PC-9 (cell line): ENCODE data around the gene UCP1.

Source experiments
- EZH2 ChIP-seq: fragments of 200-600 bp; sonication (generic); IDR thresholded peaks from 2 replicates; pipeline ENCODE4 v1.8.0; 2017; ENCODE audit warnings: antibody characterized with exemption, low read depth
- TF ChIP-seq, protein P1 (sequence below): fragments of 200-600 bp; sonication (generic); conservative IDR thresholded peaks from 2 replicates; pipeline ENCODE4 v1.6.1; 2017; ENCODE audit warnings: mixed run types, antibody characterized with exemption, mild to moderate bottlenecking, moderate library complexity

DNA sequence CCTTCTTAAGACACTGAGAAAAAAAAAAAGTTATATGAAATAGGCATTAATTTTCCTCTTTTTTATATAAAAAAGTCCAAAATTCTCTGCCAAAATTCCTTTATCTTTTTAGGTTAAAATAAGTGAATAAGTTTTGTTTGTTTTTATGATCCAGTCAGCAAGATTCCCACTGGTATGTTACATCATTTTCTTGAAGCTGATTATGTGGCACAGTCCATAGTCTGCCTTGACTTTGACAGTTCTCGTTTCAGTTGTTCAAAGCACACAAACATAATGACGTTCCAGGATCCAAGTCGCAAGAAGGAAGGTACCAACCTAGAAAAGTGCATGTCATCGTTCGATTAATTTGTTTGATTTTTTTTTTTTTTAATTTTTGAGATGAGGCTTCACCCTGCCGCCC lies 9.1 kb downstream of the UCP1 start:
- TF ChIP-seq EZH2, result no peak
- TF ChIP-seq, protein P1, sequence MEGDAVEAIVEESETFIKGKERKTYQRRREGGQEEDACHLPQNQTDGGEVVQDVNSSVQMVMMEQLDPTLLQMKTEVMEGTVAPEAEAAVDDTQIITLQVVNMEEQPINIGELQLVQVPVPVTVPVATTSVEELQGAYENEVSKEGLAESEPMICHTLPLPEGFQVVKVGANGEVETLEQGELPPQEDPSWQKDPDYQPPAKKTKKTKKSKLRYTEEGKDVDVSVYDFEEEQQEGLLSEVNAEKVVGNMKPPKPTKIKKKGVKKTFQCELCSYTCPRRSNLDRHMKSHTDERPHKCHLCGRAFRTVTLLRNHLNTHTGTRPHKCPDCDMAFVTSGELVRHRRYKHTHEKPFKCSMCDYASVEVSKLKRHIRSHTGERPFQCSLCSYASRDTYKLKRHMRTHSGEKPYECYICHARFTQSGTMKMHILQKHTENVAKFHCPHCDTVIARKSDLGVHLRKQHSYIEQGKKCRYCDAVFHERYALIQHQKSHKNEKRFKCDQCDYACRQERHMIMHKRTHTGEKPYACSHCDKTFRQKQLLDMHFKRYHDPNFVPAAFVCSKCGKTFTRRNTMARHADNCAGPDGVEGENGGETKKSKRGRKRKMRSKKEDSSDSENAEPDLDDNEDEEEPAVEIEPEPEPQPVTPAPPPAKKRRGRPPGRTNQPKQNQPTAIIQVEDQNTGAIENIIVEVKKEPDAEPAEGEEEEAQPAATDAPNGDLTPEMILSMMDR, result no peak
